ENCODE results near the gene SERPINE1.
"Not testable (repeated sequence)": the region's sequence is repeated elsewhere in the genome, so short reads cannot be mapped to it uniquely, and the experiment has no call there.

SERPINE1 gene

DNA sequence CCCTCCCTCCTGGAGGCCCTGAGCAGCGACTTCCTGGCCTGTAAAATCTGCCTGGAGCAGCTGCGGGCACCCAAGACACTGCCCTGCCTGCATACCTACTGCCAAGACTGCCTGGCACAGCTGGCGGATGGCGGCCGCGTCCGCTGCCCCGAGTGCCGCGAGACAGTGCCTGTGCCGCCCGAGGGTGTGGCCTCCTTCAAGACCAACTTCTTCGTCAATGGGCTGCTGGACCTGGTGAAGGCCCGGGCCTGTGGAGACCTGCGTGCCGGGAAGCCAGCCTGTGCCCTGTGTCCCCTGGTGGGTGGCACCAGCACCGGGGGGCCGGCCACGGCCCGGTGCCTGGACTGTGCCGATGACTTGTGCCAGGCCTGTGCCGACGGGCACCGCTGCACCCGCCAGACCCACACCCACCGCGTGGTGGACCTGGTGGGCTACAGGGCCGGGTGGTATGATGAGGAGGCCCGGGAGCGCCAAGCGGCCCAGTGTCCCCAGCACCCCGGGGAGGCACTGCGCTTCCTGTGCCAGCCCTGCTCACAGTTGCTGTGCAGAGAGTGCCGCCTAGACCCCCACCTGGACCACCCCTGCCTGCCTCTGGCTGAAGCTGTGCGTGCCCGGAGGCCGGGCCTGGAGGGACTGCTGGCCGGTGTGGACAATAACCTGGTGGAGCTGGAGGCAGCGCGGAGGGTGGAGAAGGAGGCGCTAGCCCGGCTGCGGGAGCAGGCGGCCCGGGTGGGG lies 39.4 kb upstream of the SERPINE1 start:
- peak overlapping the region; percentile 99 for H3K27ac ChIP-seq
- ChIA-PET CTCF (interaction anchor here (0.6 kb wide), 3 partner anchors 26 to 618 kb away, joined by 3 read pairs; no protein-coding TSS in a partner anchor), POLR2A (ENCODE audit: low non-redundant PET) (interaction anchor here (0.8 kb wide), 1 partner anchor 130 kb away, joined by 3 read pairs; the partner anchor contains the start of genes PLOD3 and ZNHIT1)
- no peak for DNase-seq (ENCODE audit: low spot score)
- TF ChIP-seq, protein P1, sequence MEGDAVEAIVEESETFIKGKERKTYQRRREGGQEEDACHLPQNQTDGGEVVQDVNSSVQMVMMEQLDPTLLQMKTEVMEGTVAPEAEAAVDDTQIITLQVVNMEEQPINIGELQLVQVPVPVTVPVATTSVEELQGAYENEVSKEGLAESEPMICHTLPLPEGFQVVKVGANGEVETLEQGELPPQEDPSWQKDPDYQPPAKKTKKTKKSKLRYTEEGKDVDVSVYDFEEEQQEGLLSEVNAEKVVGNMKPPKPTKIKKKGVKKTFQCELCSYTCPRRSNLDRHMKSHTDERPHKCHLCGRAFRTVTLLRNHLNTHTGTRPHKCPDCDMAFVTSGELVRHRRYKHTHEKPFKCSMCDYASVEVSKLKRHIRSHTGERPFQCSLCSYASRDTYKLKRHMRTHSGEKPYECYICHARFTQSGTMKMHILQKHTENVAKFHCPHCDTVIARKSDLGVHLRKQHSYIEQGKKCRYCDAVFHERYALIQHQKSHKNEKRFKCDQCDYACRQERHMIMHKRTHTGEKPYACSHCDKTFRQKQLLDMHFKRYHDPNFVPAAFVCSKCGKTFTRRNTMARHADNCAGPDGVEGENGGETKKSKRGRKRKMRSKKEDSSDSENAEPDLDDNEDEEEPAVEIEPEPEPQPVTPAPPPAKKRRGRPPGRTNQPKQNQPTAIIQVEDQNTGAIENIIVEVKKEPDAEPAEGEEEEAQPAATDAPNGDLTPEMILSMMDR (conservative IDR thresholded peaks at IDR 0.05; ENCODE audit: low read depth): no peak

DNA sequence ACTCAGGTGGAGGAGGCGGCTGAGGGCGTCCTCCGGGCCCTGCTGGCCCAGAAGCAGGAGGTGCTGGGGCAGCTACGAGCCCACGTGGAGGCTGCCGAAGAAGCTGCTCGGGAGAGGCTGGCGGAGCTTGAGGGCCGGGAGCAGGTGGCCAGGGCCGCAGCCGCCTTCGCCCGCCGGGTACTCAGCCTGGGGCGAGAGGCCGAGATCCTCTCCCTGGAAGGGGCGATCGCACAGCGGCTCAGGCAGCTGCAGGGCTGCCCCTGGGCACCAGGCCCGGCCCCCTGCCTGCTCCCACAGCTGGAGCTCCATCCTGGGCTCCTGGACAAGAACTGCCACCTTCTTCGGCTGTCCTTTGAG lies 38.9 kb upstream of the SERPINE1 start:
- CTCF ChIA-PET: interaction anchor here (0.6 kb wide), 1 partner anchor 67 kb away, joined by 3 read pairs; no protein-coding TSS in a partner anchor
- TF ChIP-seq, protein P1 (conservative IDR thresholded peaks at IDR 0.05; ENCODE audit: low read depth): no peak
- POLR2A ChIA-PET (ENCODE audit: low non-redundant PET): no interaction called here
- no peak for DNase-seq (ENCODE audit: low spot score)
- H3K27ac ChIP-seq: peak overlapping the region; percentile 99

DNA sequence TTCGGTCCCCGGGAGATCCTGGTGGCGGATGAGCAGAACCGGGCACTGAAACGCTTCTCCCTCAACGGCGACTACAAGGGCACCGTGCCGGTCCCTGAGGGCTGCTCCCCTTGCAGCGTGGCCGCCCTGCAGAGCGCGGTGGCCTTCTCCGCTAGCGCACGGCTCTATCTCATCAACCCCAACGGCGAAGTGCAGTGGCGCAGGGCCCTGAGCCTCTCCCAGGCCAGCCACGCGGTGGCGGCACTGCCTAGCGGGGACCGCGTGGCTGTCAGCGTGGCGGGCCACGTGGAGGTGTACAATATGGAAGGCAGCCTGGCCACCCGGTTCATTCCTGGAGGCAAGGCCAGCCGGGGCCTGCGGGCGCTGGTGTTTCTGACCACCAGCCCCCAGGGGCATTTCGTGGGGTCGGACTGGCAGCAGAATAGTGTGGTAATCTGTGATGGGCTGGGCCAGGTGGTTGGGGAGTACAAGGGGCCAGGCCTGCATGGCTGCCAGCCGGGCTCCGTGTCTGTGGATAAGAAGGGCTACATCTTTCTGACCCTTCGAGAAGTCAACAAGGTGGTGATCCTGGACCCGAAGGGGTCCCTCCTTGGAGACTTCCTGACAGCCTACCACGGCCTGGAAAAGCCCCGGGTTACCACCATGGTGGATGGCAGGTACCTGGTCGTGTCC lies 37.9 kb upstream of the SERPINE1 start:
- ChIA-PET POLR2A (ENCODE audit: low non-redundant PET) (interaction anchor here (0.6 kb wide), 1 partner anchor 55 kb away, joined by 3 read pairs; no protein-coding TSS in a partner anchor), CTCF (no interaction called here)
- H3K27ac ChIP-seq: peak overlapping the region; percentile 99
- TF ChIP-seq, protein P1 (conservative IDR thresholded peaks at IDR 0.05; ENCODE audit: low read depth): no peak
- no peak for DNase-seq (ENCODE audit: low spot score)

DNA sequence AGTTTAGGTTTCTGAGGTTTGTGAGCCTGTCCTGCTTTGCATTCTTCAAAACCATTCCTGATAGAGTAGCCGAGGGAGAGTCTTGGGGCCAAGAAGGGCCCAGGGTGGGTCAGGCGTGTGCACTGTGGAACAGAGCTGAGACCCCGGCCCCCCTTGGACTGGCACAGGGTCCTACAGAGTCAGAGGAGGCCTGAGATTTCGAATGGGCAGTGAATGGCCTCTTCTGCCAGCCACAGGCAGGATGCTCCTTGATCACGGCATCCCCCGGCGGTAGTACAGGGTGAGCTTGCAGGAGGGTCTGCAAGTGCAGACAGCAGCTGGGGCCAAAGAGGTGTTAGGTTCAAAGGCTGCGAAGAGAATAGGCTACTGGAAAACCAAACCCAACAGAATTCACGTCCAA lies 37.0 kb upstream of the SERPINE1 start:
- H3K27ac ChIP-seq: peak overlapping the region; percentile 99
- DNase-seq (ENCODE audit: low spot score): no peak
- ChIA-PET POLR2A (ENCODE audit: low non-redundant PET) (no interaction called here), CTCF (no interaction called here)
- TF ChIP-seq, protein P1 (conservative IDR thresholded peaks at IDR 0.05; ENCODE audit: low read depth): no peak

DNA sequence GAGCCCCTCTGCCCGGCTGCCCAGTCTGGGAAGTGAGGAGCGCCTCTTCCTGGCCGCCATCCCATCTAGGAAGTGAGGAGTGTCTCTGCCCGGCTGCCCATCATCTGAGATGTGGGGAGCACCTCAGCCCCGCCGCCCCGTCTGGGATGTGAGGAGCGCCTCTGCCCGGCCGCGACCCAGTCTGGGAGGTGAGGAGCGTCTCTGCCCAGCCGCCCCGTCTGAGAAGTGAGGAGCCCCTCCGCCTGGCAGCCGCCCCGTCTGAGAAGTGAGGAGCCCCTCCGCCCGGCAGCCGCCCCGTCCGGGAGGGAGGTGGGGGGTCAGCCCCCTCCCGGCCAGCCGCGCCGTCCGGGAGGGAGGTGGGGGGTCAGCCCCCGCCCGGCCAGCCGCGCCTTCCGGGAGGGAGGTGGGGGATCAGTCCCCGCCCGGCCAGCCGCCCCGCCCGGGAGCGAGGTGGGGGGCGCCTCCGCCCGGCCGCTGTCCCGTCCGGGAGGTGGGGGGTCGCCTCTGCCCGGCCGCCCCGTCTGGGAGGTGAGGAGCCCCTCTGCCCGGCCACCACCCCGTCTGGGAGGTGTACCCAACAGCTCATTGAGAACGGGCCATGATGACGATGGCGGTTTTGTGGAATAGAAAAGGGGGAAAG lies 34.5 kb upstream of the SERPINE1 start:
- CTCF ChIA-PET; POLR2A ChIA-PET (ENCODE audit: low non-redundant PET): not testable (repeated sequence)

DNA sequence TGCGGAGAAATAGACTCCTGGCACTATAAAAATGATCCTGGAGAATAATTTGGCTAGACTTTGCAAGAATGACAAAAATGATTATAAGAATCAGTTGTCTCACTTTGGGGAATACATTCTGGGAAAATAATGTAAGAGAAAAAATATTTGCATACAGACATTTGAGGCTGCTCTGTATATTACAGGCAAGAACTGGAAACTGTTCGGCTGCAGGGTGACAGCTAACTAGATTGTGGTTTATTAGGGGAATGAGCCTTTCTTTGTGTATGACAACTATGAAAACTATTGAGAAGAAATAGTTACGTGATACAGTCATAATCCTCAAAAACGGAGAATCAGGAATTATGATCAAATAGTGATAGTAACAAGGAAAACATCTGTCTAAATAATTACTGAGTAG lies 33.0 kb upstream of the SERPINE1 start:
- peak overlapping the region; percentile 54 for H3K27ac ChIP-seq
- TF ChIP-seq, protein P1 (conservative IDR thresholded peaks at IDR 0.05; ENCODE audit: low read depth): no peak
- POLR2A ChIA-PET (ENCODE audit: low non-redundant PET): interaction anchor here (0.5 kb wide), 1 partner anchor 25 kb away, joined by 3 read pairs; no protein-coding TSS in a partner anchor
- peak; percentile 30 for DNase-seq (ENCODE audit: low spot score)
- CTCF ChIA-PET: interaction anchor here (0.8 to 1.0 kb wide), 2 partner anchors 17 to 61 kb away, joined by 3 read pairs; no protein-coding TSS in a partner anchor

More for the DNA sequence above, 34.5 kb upstream of the SERPINE1 start:
- H3K27ac ChIP-seq; DNase-seq (ENCODE audit: low spot score): not testable (repeated sequence)

Measured in RWPE1 (cell line).